Renal pelvis (tissue), 4 donors: ENCODE data around the gene BTBD8. TPM values are rescaled to one million over a fixed set of nuclear protein-coding genes. Genes with fewer than 3 reads are reported as not detected.

Experiments
- DNase-seq: peaks from one replicate; pipeline ENCODE4 v3.0.0-alpha.2; 2013
- polyA plus RNA-seq, 3 donors: library from polyadenylated mRNA; unstranded; fragments of 120-200 nt; gene quantifications; one replicate each; pipeline ENCODE4 v1.2.1, GENCODE V29; 2013; ENCODE audit not compliant: insufficient read length in 3 of 3

Gene BTBD8
- polyA plus RNA-seq, 3 donors: 4.9 to 7.9 (median 6.7) TPM

GRCh38 chr1:92188436-92189255 is 108.5 kb downstream of the BTBD8 start:
- no peak for DNase-seq

- DNase-seq: no peak
Measured at GRCh38 chr1:92191726-92192125, 111.6 kb downstream of the BTBD8 start.

GRCh38 chr1:92192246-92192645 is 112.1 kb downstream of the BTBD8 start:
- no peak for DNase-seq

GRCh38 chr1:92194511-92194910 is 114.4 kb downstream of the BTBD8 start:
- no peak for DNase-seq

- no peak for DNase-seq
Measured at GRCh38 chr1:92201973-92202372, 121.8 kb downstream of the BTBD8 start.

GRCh38 chr1:92203105-92203504 is 123.0 kb downstream of the BTBD8 start:
- no peak for DNase-seq

- no peak for DNase-seq
Measured at GRCh38 chr1:92210701-92211100, 130.6 kb downstream of the BTBD8 start.

- DNase-seq: no peak
Measured at GRCh38 chr1:92211166-92211565, 131.0 kb downstream of the BTBD8 start.

- DNase-seq: no peak
Measured at GRCh38 chr1:92217721-92218120, 137.6 kb downstream of the BTBD8 start, which contains the start of gene C1orf146. TSS of gene C1orf146 (plus strand) at chr1:92217915. CDS start at chr1:92231421, 13,506 bp downstream.

- no peak for DNase-seq
Measured at GRCh38 chr1:92218559-92218958, 138.4 kb downstream of the BTBD8 start.

- no peak for DNase-seq
Measured at GRCh38 chr1:92219028-92219427, 138.9 kb downstream of the BTBD8 start.

- no peak for DNase-seq
Measured at GRCh38 chr1:92228401-92228800, 148.3 kb downstream of the BTBD8 start.

GRCh38 chr1:92230736-92231135 is 150.6 kb downstream of the BTBD8 start:
- DNase-seq: no peak

Other genes starting within 250 kb of the BTBD8 start
- gene TGFBR3, start 194.2 kb upstream of the BTBD8 start, polyA plus RNA-seq: 100 to 1,000 TPM in 2 of 3 donors, 10 to 100 TPM in 1; 95.6 to 116 (median 110) TPM
- not detected for gene BRDT, start 130.9 kb upstream of the BTBD8 start, polyA plus RNA-seq
- gene EPHX4, start 50.4 kb upstream of the BTBD8 start, polyA plus RNA-seq: 1 to 10 TPM; 1.6 to 1.8 (median 1.7) TPM
- gene SETSIP, start 4.9 kb upstream of the BTBD8 start, polyA plus RNA-seq: 1 to 10 TPM in 1 of 3 donors, not detected in 2; 1.0 TPM
- under 1 TPM in 1 of 3 donors, not detected in 2; 0.32 TPM for gene C1orf146, start 137.6 kb downstream of the BTBD8 start, polyA plus RNA-seq
- 10 to 100 TPM; 16.6 to 24.7 (median 23.8) TPM for gene GLMN, start 218.6 kb downstream of the BTBD8 start, polyA plus RNA-seq
- gene RPAP2, start 218.7 kb downstream of the BTBD8 start, polyA plus RNA-seq: 10 to 100 TPM; 26.6 to 30.1 (median 28.7) TPM